ENCODE results near the gene TAT.

GRCh38 chr16:71565812-71566700, 10.8 kb downstream of the TAT start:
- TF ChIP-seq EZH2 (IDR thresholded peaks at IDR 0.05; ENCODE audit: low read depth) (no peak), CTCF (conservative IDR thresholded peaks at IDR 0.05) (no peak)

Measured in PC-9 (cell line).